HL-60 (cell line): ENCODE data around the gene ZMAT5.

Experiments used
- CTCF ChIP-seq: IDR thresholded peaks from one replicate; pipeline ENCODE4 v1.5.1; 2011; ENCODE audit warnings: low read length, control low read depth, inconsistent platforms; ENCODE audit not compliant: insufficient read depth
- POLR2AphosphoS5 ChIP-seq: IDR thresholded peaks from 2 replicates; pipeline ENCODE4 v1.6.1; 2012; ENCODE audit warnings: low read depth
- SPI1 ChIP-seq: IDR thresholded peaks from 2 replicates; pipeline ENCODE4 v1.6.1; 2012; ENCODE audit warnings: low read depth, mild to moderate bottlenecking, borderline replicate concordance

- TF ChIP-seq CTCF (no peak), POLR2AphosphoS5 (no peak), SPI1 (no peak)
These were observed 49.8 kb downstream of the ZMAT5 start for GRCh38 chr22:29716814-29717545.
